GM12878 (cell line): ENCODE results near the gene KCNH6. TPM values are rescaled to one million over a fixed set of nuclear protein-coding genes. Genes with fewer than 3 reads are reported as not detected.

Experiments used
- ATAC-seq: fragments of 200-7000 bp; cut with Tn5 transposase; 3 replicates; pipeline ENCODE4 v1.9.1; 2020; ENCODE audit warnings: mild to moderate bottlenecking, moderate library complexity
- BruUV-seq: library from RNA; stranded (reverse); fragments of 400-500 nt; replicated peaks from 2 replicates; lab custom pipeline; 2021; lab: Mats Ljungman, UMichigan
- CTCF ChIA-PET: fragments of 300-600 bp; sonication (Branson Sonifier 250); formaldehyde crosslinking; extraction: SDS; loops from one replicate; lab custom pipeline; 2021; ENCODE audit warnings: inconsistent platforms; lab: Yijun Ruan, JAX
- POLR2A ChIA-PET: fragments of 350-600 bp; formaldehyde crosslinking; extraction: SDS; loops from one replicate; lab custom pipeline; 2021; ENCODE audit warnings: inconsistent platforms; lab: Charles Lee
- RAD21 ChIA-PET: fragments of 300-600 bp; sonication (Branson Sonifier 250); formaldehyde crosslinking; loops from one replicate; lab custom pipeline; 2023; ENCODE audit warnings: antibody characterized with exemption; ENCODE audit not compliant: unreplicated experiment; lab: Charles Lee
- SMC1A ChIA-PET: fragments of 300-600 bp; sonication (Branson Sonifier 250); formaldehyde crosslinking; loops from one replicate; lab custom pipeline; 2023; ENCODE audit not compliant: unreplicated experiment, uncharacterized antibody; lab: Charles Lee
- DNase-seq: peaks from one replicate; pipeline ENCODE4 v3.0.0-alpha.2; 2011; ENCODE audit warnings: low read depth, low spot score
- FAIRE-seq: peaks from 3 replicates; lab custom pipeline; 2011; peaks lifted over from hg19 to GRCh38; lab: Jason Lieb, UNC
- H2AFZ ChIP-seq: 2 replicates; pipeline ENCODE4 v1.6.0; 2011; ENCODE audit warnings: low read depth, low read length, control low read depth; ENCODE audit not compliant: control insufficient read depth
- H3K27ac ChIP-seq: 2 replicates; pipeline ENCODE4 v1.5.1; 2011; ENCODE audit warnings: control low read depth; ENCODE audit not compliant: control insufficient read depth, insufficient read depth
- H3K27me3 ChIP-seq, 2 experiments: replicated peaks in 1 of 2; 2 replicates each; pipeline versions ENCODE4 v1.6.0 to v1.6.1; 2011; ENCODE audit warnings: low read length in 1 of 2; ENCODE audit not compliant: control insufficient read depth in 2 of 2, insufficient read depth in 2 of 2
- H3K36me3 ChIP-seq, 2 experiments: 2 replicates each; pipeline ENCODE4 v1.5.1; 2011; ENCODE audit warnings: low read length in 1 of 2; ENCODE audit not compliant: control insufficient read depth in 2 of 2, insufficient read depth in 2 of 2
- H3K4me1 ChIP-seq: 2 replicates; pipeline ENCODE4 v1.6.1; 2011; ENCODE audit warnings: mild to moderate bottlenecking, low read length, moderate library complexity, mixed read lengths; ENCODE audit not compliant: control insufficient read depth, insufficient read depth
- H3K4me2 ChIP-seq: 2 replicates; pipeline ENCODE4 v1.6.0; 2011; ENCODE audit warnings: control low read depth; ENCODE audit not compliant: control insufficient read depth, insufficient read depth
- H3K4me3 ChIP-seq: fragments of 200-600 bp; sonication (generic); 2 replicates; pipeline ENCODE4 v1.5.1; 2016
- H3K79me2 ChIP-seq: 2 replicates; pipeline ENCODE4 v1.6.0; 2011; ENCODE audit warnings: low read length; ENCODE audit not compliant: control insufficient read depth, insufficient read depth
- H3K9ac ChIP-seq: 2 replicates; pipeline ENCODE4 v1.8.0; 2011; ENCODE audit warnings: low read length, control low read depth, mixed read lengths; ENCODE audit not compliant: control insufficient read depth, insufficient read depth
- H3K9me3 ChIP-seq: replicated peaks from 3 replicates; pipeline ENCODE4 v1.5.1; 2011; ENCODE audit warnings: mild to moderate bottlenecking, low read length; ENCODE audit not compliant: control insufficient read depth, insufficient read depth
- H4K20me1 ChIP-seq: 2 replicates; pipeline ENCODE4 v1.6.0; 2011; ENCODE audit not compliant: control insufficient read depth, insufficient read depth
- CREB1 ChIP-seq: IDR thresholded peaks from 2 replicates; pipeline ENCODE4 v1.6.1; 2012; ENCODE audit warnings: low read depth, mild to moderate bottlenecking, inconsistent platforms
- DPF2 ChIP-seq: fragments of 450-650 bp; IDR thresholded peaks from 2 replicates; pipeline ENCODE4 v1.6.1; 2017; ENCODE audit warnings: mild to moderate bottlenecking
- RFX5 ChIP-seq: IDR thresholded peaks from 2 replicates; pipeline ENCODE4 v1.6.1; 2011; ENCODE audit warnings: low read depth, low read length, improper control_type of control experiment
- SIX5 ChIP-seq: IDR thresholded peaks from 2 replicates; pipeline ENCODE4 v1.6.1; 2011; ENCODE audit warnings: mild to moderate bottlenecking, low read depth, low read length, moderate library complexity; ENCODE audit not compliant: severe bottlenecking
- WGBS: methylation state at CpG from one replicate; pipeline ENCODE4 v1.1.6; 2016; ENCODE audit warnings: low lambda C conversion rate; ENCODE audit not compliant: insufficient replicate concordance, insufficient coverage; ENCODE audit errors: missing lambda C conversion rate; 5-methylcytosine and 5-hydroxymethylcytosine counted together
- in situ Hi-C: fragments of 300-500 bp; cut with MboI; formaldehyde crosslinking; loops from 9 replicates; pipeline ENCODE4 v1.14.3; 2018; ENCODE audit warnings: mixed read lengths
- intact Hi-C: fragments of 100-400 bp; cut with micrococcal nuclease; formaldehyde crosslinking; loops from one replicate; pipeline ENCODE4 v1.14.2; 2022; ENCODE audit not compliant: unreplicated experiment
- polyA plus RNA-seq, 11 experiments: library from polyadenylated mRNA; depleted of rRNA in 4 of 11; unstranded in 6 of 11; stranded (reverse) in 5 of 11; fragments of >200 nt; fragmentation: Nextera tagmentation in 4 of 11; fragmentation: Illumina TruSeq in 1 of 11; extraction: Ambion mirVana in 4 of 11; extraction: Trizol in 1 of 11; gene quantifications; 1 replicate in 1 of 11; 2 replicates in 10 of 11; pipeline versions ENCODE4 v1.2.1 to v1.2.3, GENCODE V29; 2011 to 2016; ENCODE audit warnings: inconsistent platforms in 2 of 11, missing spikeins in 2 of 11, low read depth in 1 of 11
- total RNA-seq, 4 experiments: library from RNA; depleted of rRNA in 3 of 4; stranded (reverse); fragments of >200 nt in 3 of 4; fragmentation: Illumina TruSeq in 1 of 4; extraction: Trizol in 1 of 4; gene quantifications; 2 replicates each; pipeline versions ENCODE4 v1.2.1 to v1.2.3, GENCODE V29; 2013 to 2021
- TF ChIP-seq, protein P1 (sequence below): fragments of 450-650 bp; formaldehyde crosslinking; IDR thresholded peaks from 2 replicates; pipeline ENCODE4 v1.4.0; 2022; ENCODE audit warnings: mild to moderate bottlenecking, moderate library complexity

The KCNH6 gene
- total and polyA plus RNA-seq, 10 of the 15 experiments (the other 5 are each of a cell fraction or from before 2014, with no cell fraction given), result not detected

DNA sequence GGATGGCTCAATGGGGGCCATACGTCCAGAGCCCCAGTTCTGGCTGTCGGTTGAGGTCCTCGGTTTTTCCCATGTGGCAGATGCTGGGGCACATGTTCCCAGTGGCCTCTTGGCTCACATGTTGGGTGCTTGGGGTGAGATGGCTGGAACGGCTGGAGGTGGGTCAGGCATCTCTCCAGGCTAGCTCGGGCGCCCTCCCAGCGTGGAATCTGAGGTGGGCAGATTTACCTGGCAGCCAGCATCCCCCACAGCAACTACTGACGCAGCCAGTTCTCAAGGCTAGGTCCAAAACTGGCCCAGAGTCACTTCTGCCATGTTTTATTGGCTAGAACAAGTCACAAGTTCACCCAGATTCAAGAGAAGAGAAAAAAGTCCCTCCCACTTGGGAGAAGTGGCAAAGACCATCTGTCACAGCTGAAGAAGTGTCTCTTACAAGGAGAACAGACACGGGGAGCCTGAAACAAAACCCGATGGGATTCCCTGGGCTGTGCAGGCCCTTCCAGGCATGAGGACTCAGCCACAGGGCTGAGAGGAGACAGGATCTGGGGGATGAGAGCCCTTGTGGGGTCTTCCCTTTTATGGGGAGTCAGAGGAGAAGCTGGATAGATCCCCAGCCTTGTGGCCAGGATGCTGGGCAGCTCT is 31.1 kb upstream of the KCNH6 start:
- H2AFZ ChIP-seq, result no peak overlapping the region
- no peak overlapping the region for H3K4me3 ChIP-seq
- no peaks in the 10 kb centered on the region for H3K9me3 ChIP-seq
- no peak for DNase-seq
- in situ Hi-C loops, result no loop called here
- no peaks in the 10 kb centered on the region for H3K79me2 ChIP-seq
- SMC1A ChIA-PET, result no interaction called here
- RAD21 ChIA-PET, result no interaction called here
- POLR2A ChIA-PET, result no interaction called here
- H3K36me3 ChIP-seq, result no peaks in the 10 kb centered on the region
- 41% methylated on average over 10 of the region's 10 CpGs for WGBS
- no peaks in the 10 kb centered on the region for H4K20me1 ChIP-seq
- CTCF ChIA-PET, result interaction anchor here (1.1 kb wide), 1 partner anchor 85 kb away, joined by 3 read pairs; no protein-coding TSS in a partner anchor
- intact Hi-C loops, result no loop called here
- no peak overlapping the region for H3K27ac ChIP-seq
- TF ChIP-seq DPF2, result no peak
- TF ChIP-seq SIX5, result no peak
- TF ChIP-seq, protein P1, sequence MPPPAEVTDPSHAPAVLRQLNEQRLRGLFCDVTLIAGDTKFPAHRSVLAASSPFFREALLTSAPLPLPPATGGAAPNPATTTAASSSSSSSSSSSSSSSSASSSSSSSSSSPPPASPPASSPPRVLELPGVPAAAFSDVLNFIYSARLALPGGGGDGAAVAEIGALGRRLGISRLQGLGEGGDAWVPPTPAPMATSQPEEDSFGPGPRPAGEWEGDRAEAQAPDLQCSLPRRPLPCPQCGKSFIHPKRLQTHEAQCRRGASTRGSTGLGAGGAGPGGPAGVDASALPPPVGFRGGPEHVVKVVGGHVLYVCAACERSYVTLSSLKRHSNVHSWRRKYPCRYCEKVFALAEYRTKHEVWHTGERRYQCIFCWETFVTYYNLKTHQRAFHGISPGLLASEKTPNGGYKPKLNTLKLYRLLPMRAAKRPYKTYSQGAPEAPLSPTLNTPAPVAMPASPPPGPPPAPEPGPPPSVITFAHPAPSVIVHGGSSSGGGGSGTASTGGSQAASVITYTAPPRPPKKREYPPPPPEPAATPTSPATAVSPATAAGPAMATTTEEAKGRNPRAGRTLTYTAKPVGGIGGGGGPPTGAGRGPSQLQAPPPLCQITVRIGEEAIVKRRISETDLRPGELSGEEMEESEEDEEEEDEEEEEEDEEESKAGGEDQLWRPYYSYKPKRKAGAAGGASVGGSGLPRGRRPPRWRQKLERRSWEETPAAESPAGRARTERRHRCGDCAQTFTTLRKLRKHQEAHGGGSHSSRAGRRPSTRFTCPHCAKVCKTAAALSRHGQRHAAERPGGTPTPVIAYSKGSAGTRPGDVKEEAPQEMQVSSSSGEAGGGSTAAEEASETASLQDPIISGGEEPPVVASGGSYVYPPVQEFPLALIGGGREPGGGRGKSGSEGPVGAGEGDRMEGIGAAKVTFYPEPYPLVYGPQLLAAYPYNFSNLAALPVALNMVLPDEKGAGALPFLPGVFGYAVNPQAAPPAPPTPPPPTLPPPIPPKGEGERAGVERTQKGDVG (CRISPR knock-in tag), result no peak
- TF ChIP-seq RFX5, result peak; percentile 75; the same call in 1 of the 2 replicates
- peak; percentile 54; the same call in 1 of the 2 replicates for TF ChIP-seq CREB1
- BruUV-seq, result no TSS peak
- peaks cover 0 to 1% of the 10 kb centered on the region in 2 experiments; a peak in 3 of 4 replicates for H3K27me3 ChIP-seq
- H3K4me2 ChIP-seq, result no peak overlapping the region
- no peaks in the 10 kb centered on the region for H3K4me1 ChIP-seq
- H3K9ac ChIP-seq, result no peak overlapping the region
- ATAC-seq, result peak; percentile 50
- FAIRE-seq, result no peak
